ENCODE results near the gene TBC1D4.

Gene TBC1D4, protein sequence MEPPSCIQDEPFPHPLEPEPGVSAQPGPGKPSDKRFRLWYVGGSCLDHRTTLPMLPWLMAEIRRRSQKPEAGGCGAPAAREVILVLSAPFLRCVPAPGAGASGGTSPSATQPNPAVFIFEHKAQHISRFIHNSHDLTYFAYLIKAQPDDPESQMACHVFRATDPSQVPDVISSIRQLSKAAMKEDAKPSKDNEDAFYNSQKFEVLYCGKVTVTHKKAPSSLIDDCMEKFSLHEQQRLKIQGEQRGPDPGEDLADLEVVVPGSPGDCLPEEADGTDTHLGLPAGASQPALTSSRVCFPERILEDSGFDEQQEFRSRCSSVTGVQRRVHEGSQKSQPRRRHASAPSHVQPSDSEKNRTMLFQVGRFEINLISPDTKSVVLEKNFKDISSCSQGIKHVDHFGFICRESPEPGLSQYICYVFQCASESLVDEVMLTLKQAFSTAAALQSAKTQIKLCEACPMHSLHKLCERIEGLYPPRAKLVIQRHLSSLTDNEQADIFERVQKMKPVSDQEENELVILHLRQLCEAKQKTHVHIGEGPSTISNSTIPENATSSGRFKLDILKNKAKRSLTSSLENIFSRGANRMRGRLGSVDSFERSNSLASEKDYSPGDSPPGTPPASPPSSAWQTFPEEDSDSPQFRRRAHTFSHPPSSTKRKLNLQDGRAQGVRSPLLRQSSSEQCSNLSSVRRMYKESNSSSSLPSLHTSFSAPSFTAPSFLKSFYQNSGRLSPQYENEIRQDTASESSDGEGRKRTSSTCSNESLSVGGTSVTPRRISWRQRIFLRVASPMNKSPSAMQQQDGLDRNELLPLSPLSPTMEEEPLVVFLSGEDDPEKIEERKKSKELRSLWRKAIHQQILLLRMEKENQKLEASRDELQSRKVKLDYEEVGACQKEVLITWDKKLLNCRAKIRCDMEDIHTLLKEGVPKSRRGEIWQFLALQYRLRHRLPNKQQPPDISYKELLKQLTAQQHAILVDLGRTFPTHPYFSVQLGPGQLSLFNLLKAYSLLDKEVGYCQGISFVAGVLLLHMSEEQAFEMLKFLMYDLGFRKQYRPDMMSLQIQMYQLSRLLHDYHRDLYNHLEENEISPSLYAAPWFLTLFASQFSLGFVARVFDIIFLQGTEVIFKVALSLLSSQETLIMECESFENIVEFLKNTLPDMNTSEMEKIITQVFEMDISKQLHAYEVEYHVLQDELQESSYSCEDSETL (N-terminal part only)

GRCh38 chr13:75482070-75482819, at the start of gene TBC1D4:
TBC1D4 (minus strand) TSS chr13:75482169; CDS start chr13:75481767, 402 bp downstream.
- DNase-seq, result peak; percentile 99

- peak; percentile 32 for DNase-seq
Observed at GRCh38 chr13:75530549-75530961, 48.6 kb upstream of the TBC1D4 start.

- no peak for DNase-seq
Observed at GRCh38 chr13:75521956-75522355, 40.0 kb upstream of the TBC1D4 start.

DNA sequence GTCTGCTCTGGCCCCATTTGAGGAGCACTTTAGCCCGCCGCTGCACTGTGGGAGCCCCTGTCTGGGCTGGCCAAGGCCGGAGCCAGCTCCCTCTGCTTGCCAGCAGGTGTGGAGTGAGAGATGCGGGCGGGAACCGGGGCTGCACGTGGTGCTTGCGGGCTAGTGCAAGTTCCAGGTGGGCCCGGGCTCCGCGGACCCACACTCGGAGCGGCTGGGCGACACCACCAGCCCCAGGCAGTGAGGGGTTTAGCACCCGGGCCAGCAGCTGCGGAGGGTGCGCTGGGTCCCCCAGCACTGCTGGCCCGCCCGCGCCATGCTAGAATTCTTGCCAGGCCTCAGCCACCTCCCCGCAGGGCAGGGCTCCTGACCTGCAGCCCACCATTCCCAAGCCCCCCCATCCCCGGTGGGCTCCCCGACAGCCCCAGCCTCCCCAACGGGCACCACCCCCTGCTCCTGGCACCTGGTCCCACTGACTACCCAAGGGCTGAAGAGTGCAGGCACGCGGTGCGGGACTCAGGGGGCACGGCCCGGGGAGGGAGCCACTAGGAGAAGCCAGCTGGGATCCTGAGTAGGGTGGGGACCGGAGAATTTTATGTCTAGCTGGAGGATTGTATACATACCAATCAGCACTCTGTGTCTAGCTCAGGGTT, 36.6 kb upstream of the TBC1D4 start:
- DNase-seq, result no peak

GRCh38 chr13:75514080-75514995, 32.4 kb upstream of the TBC1D4 start:
- DNase-seq, result peak; percentile 37

DNA sequence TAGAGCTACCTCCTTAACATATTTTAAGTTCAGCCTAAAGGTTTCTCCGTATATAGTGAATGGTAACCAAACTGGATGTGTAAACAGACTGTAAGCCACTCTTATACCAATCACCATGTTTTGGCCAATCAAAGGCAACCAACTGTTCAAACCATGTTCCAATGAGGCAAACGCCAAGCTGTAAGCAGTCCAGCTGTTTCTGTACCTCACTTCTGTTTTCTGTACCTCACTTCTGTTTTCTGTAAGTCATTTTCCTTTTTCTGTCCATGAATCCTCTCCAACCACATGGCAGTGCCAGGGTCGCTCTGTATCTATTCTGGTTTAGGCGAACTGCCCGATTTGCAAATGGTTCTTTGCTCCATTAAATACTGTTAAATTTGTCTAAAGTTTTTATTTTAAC, 31.3 kb upstream of the TBC1D4 start:
- DNase-seq, result no peak

GRCh38 chr13:75512253-75512652, 30.3 kb upstream of the TBC1D4 start:
- no peak for DNase-seq

GRCh38 chr13:75511051-75511625, 29.2 kb upstream of the TBC1D4 start:
- no peak for DNase-seq

DNA sequence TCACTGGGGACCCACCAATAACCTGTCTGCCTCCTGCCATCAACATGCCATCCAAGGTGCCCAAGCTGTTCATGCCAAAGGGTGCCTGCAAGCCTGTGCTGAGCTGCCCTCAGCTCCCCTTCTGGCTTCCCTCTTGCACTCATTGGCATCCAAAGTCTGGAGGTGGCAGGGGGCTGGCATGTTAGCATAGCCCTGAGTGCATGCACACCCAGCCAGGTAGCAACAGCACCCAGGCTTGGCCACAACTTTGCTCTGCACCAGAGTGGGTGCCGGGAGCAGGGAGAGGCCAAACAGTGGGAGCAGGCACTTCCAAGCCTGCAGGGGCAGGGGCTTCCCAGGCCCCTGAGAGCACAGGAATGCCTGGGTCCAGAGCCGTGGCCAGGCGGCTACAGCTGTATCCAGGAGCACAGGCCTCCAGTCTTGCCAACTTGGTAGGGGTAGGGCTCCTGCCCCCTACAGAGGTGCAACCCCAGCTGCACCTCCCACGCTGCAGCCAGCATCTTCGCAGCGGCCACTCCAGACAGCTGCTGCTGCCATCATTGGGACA, 26.1 kb upstream of the TBC1D4 start:
- no peak for DNase-seq

DNA sequence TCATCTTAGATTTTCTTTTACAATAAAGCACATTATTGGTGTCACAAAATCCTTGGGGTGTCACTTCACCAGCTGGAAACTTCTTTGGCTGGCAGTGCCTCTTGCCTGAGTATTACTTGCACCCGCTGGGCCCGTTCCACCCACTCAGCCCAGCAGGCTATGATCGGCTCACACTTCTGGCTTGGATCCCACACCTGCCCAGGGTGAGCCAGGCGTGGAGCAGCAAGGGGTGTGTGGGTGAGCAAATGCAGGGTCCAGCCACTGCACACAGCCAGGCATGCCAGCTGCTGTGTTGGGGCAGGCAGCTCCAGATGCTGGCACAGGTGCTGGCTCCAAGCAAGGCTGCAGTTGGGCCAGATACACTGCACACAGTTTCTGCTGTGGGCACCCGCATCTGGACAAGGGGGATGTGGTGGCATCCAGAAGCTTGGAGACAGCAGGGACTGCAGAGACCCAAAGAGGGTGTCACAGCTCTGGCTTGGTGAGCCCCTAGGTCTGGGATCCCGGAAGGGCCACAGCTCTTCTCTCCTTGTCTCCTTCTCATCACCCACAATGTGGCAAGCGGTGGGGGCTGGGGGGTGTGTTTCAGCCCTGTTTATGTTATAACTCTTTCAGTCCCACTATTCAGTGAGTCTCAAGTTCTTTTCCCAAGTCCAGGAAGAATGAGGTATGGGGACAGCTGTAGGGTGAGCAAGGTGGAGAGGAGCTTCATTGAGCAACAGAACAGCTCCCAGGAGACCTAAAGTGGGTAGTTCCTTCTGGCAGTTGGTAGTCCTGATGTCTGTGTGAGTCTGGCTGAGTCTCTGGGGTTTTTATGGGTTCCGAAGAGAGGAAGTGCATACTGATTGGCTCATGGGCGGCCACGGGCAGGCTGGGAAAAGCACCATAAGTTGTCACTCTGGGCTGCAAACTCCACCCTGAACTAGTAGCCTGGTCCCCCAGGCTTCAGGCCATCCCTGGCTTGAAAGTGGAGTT, 25.3 kb upstream of the TBC1D4 start:
- no peak for DNase-seq

DNA sequence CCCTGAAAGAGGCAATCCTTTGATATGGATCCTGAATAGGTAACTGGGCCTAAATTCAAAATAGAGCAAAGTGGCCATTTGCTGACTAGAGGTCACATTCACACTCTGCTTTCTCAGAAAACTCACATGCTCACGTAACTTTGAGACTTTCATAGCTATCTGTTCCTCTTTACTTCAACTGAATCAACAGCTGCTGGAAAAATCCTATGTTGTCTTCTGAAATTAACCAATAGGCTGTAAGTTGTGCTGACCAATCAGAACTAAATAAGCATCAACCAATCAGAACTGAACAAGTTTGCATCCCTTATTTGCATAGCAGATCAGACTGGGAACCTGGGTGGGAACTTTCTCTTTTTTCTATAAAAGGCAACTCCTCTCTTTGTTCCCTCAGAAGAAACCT, 24.0 kb upstream of the TBC1D4 start:
- no peak for DNase-seq

- peak; percentile 62 for DNase-seq
Observed at GRCh38 chr13:75505327-75505726, 23.4 kb upstream of the TBC1D4 start.

GRCh38 chr13:75495938-75496337, 14.0 kb upstream of the TBC1D4 start:
- DNase-seq, result no peak

GRCh38 chr13:75494491-75494890, 12.5 kb upstream of the TBC1D4 start:
- peak; percentile 46 for DNase-seq

DNA sequence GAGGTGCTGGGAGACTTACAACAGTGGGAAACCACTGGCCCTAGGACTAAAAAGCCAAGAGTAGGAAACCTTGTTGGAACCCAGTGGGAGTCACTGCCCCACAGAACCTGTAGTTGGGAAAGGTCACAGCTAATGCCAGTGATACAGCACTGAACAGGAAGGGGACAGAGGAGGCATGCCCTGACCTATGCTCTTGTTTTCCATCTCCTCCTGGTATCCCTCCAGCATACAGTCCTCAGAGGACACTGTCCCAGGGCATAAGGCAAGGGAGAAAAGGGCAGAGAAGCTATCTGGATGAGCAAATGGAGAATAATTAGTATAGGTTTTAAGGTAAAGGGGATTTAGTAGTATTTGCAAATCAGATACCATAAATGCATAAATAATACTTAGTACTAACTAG, 11.2 kb upstream of the TBC1D4 start:
- DNase-seq, result no peak

DNA sequence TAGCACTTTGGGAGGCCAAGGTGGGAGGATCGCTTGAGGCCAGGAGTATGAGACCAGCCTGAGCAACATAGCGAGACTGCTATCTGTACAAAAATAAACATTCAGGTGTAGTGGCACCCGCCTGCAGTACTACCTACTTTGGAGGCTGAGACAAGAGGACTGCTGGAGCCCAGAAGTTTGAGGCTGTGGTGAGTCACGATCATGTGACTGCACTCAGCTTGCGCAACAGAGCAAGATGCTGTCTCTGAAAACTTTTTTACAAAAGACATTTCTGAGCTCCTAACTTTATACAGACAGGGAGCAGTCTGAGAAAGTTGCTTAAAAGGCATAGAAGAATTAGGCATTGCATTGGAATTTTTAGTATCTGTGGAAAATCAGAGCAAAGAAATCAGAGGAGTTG, 10.4 kb upstream of the TBC1D4 start:
- DNase-seq, result no peak

DNA sequence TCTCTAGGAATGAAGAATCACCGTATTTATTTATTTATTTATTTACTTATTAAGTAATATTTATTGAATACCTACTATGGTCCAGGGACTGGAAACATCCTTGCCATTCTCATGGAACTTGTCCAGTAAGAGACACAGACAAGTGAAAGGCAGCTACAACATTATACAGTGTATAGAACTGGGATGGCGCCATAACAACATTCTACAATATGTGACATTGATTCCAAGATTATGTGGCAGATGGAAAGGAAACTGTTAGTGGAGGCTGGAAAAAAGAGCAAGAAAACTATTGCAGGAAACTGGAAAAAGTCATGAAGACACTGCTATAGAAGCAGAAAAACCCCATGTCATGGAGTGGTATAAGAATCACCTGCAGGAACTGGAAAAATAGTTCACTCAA, 9.4 kb upstream of the TBC1D4 start:
- no peak for DNase-seq

- peak; percentile 74 for DNase-seq
Observed at GRCh38 chr13:75489502-75490263, 7.7 kb upstream of the TBC1D4 start.
